ENCODE measurements around the gene SYNM. TPM values are rescaled to one million over a fixed set of nuclear protein-coding genes. Genes with fewer than 3 reads are reported as not detected.

Gene SYNM, protein sequence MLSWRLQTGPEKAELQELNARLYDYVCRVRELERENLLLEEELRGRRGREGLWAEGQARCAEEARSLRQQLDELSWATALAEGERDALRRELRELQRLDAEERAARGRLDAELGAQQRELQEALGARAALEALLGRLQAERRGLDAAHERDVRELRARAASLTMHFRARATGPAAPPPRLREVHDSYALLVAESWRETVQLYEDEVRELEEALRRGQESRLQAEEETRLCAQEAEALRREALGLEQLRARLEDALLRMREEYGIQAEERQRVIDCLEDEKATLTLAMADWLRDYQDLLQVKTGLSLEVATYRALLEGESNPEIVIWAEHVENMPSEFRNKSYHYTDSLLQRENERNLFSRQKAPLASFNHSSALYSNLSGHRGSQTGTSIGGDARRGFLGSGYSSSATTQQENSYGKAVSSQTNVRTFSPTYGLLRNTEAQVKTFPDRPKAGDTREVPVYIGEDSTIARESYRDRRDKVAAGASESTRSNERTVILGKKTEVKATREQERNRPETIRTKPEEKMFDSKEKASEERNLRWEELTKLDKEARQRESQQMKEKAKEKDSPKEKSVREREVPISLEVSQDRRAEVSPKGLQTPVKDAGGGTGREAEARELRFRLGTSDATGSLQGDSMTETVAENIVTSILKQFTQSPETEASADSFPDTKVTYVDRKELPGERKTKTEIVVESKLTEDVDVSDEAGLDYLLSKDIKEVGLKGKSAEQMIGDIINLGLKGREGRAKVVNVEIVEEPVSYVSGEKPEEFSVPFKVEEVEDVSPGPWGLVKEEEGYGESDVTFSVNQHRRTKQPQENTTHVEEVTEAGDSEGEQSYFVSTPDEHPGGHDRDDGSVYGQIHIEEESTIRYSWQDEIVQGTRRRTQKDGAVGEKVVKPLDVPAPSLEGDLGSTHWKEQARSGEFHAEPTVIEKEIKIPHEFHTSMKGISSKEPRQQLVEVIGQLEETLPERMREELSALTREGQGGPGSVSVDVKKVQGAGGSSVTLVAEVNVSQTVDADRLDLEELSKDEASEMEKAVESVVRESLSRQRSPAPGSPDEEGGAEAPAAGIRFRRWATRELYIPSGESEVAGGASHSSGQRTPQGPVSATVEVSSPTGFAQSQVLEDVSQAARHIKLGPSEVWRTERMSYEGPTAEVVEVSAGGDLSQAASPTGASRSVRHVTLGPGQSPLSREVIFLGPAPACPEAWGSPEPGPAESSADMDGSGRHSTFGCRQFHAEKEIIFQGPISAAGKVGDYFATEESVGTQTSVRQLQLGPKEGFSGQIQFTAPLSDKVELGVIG (N-terminal part only)
- total RNA-seq = 32.7 TPM

GRCh38 chr15:99104788-99105513 is at the start of gene SYNM:
SYNM (plus strand) TSS chr15:99105080; CDS start chr15:99105200, 120 bp downstream.

Other genes with a start within 250 kb of the SYNM start
- gene PGPEP1L, start 97.3 kb upstream of the SYNM start, total RNA-seq = 0.44 TPM
- 40.0 TPM for gene TTC23, start 144.5 kb downstream of the SYNM start, total RNA-seq
- 107 TPM for gene LRRC28, start 146.4 kb downstream of the SYNM start, total RNA-seq

All from camera-type eye (tissue), 1 donor.